H1 (cell line): Measurements from ENCODE around the gene PPP2R3A. TPM values are rescaled to one million over a fixed set of nuclear protein-coding genes. Genes with fewer than 3 reads are reported as not detected.

Experiments used
- EGR1 ChIP-seq: IDR thresholded peaks from 2 replicates; pipeline ENCODE4 v1.6.1; 2011; ENCODE audit warnings: low read depth, low read length, borderline replicate concordance
- SIX5 ChIP-seq: IDR thresholded peaks from 2 replicates; pipeline ENCODE4 v1.6.1; 2011; ENCODE audit warnings: mild to moderate bottlenecking, low read depth, low read length
- YY1 ChIP-seq: IDR thresholded peaks from 2 replicates; pipeline ENCODE4 v1.6.1; 2011; ENCODE audit warnings: low read depth, mild to moderate bottlenecking, low read length
- polyA plus RNA-seq, 7 experiments: library from polyadenylated mRNA; depleted of rRNA in 3 of 7; stranded (reverse) in 5 of 7; unstranded in 2 of 7; fragments of >200 nt in 5 of 7; fragments of 200-250 nt in 2 of 7; gene quantifications; 1 replicate in 5 of 7; 2 replicates in 1 of 7; 4 replicates in 1 of 7; pipeline versions ENCODE4 v1.2.1 to v1.2.3, GENCODE V29; 2011 to 2013; ENCODE audit warnings: missing spikeins in 2 of 7, mixed read lengths in 2 of 7
- total RNA-seq: library from RNA; stranded (reverse); fragmentation: NEBNext Ultra II Directional; extraction: Animal tissue kit (Norgen Biotek cat#: 25700); gene quantifications from 2 replicates; pipeline ENCODE4 v1.2.1, GENCODE V29; 2021
- TF ChIP-seq, protein P1 (sequence below): IDR thresholded peaks from 2 replicates; pipeline ENCODE4 v1.6.1; 2012; ENCODE audit warnings: inconsistent platforms
- TF ChIP-seq, protein P2 (sequence below): fragments of 300-600 bp; sonication (generic); IDR thresholded peaks from 2 replicates; pipeline ENCODE4 v1.7.1; 2012; ENCODE audit warnings: low read length, moderate library complexity, mild to moderate bottlenecking, inconsistent platforms; ENCODE audit not compliant: insufficient replicate concordance

Gene PPP2R3A
- total and polyA plus RNA-seq, 2 of the 8 experiments (the other 6 are each of a cell fraction or from before 2014, with no cell fraction given), result 4.1 to 15.2 TPM

DNA sequence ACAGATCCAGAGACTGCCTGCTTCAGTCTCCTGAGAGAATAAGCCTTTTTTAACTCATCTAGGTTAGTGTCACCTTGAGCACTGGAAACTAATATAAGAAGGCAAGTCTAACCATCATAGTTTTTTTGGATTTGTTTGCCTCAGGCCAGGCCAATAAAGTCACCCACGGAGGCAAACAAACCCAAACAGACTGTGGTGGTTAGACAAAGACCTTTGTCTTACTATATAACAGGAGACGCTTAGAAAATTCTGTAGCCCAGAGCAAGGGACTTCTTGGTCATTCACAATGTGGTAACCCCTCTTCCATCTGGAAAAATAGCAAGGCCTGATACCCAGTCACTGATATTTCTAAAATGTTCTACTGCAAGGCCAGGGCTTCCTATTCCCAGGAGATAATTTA, 45.3 kb upstream of the PPP2R3A start (continued):
- TF ChIP-seq, protein P1, sequence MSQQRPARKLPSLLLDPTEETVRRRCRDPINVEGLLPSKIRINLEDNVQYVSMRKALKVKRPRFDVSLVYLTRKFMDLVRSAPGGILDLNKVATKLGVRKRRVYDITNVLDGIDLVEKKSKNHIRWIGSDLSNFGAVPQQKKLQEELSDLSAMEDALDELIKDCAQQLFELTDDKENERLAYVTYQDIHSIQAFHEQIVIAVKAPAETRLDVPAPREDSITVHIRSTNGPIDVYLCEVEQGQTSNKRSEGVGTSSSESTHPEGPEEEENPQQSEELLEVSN, result no peak
- TF ChIP-seq SIX5 (no peak), EGR1 (no peak), YY1 (no peak)
- TF ChIP-seq, protein P2, sequence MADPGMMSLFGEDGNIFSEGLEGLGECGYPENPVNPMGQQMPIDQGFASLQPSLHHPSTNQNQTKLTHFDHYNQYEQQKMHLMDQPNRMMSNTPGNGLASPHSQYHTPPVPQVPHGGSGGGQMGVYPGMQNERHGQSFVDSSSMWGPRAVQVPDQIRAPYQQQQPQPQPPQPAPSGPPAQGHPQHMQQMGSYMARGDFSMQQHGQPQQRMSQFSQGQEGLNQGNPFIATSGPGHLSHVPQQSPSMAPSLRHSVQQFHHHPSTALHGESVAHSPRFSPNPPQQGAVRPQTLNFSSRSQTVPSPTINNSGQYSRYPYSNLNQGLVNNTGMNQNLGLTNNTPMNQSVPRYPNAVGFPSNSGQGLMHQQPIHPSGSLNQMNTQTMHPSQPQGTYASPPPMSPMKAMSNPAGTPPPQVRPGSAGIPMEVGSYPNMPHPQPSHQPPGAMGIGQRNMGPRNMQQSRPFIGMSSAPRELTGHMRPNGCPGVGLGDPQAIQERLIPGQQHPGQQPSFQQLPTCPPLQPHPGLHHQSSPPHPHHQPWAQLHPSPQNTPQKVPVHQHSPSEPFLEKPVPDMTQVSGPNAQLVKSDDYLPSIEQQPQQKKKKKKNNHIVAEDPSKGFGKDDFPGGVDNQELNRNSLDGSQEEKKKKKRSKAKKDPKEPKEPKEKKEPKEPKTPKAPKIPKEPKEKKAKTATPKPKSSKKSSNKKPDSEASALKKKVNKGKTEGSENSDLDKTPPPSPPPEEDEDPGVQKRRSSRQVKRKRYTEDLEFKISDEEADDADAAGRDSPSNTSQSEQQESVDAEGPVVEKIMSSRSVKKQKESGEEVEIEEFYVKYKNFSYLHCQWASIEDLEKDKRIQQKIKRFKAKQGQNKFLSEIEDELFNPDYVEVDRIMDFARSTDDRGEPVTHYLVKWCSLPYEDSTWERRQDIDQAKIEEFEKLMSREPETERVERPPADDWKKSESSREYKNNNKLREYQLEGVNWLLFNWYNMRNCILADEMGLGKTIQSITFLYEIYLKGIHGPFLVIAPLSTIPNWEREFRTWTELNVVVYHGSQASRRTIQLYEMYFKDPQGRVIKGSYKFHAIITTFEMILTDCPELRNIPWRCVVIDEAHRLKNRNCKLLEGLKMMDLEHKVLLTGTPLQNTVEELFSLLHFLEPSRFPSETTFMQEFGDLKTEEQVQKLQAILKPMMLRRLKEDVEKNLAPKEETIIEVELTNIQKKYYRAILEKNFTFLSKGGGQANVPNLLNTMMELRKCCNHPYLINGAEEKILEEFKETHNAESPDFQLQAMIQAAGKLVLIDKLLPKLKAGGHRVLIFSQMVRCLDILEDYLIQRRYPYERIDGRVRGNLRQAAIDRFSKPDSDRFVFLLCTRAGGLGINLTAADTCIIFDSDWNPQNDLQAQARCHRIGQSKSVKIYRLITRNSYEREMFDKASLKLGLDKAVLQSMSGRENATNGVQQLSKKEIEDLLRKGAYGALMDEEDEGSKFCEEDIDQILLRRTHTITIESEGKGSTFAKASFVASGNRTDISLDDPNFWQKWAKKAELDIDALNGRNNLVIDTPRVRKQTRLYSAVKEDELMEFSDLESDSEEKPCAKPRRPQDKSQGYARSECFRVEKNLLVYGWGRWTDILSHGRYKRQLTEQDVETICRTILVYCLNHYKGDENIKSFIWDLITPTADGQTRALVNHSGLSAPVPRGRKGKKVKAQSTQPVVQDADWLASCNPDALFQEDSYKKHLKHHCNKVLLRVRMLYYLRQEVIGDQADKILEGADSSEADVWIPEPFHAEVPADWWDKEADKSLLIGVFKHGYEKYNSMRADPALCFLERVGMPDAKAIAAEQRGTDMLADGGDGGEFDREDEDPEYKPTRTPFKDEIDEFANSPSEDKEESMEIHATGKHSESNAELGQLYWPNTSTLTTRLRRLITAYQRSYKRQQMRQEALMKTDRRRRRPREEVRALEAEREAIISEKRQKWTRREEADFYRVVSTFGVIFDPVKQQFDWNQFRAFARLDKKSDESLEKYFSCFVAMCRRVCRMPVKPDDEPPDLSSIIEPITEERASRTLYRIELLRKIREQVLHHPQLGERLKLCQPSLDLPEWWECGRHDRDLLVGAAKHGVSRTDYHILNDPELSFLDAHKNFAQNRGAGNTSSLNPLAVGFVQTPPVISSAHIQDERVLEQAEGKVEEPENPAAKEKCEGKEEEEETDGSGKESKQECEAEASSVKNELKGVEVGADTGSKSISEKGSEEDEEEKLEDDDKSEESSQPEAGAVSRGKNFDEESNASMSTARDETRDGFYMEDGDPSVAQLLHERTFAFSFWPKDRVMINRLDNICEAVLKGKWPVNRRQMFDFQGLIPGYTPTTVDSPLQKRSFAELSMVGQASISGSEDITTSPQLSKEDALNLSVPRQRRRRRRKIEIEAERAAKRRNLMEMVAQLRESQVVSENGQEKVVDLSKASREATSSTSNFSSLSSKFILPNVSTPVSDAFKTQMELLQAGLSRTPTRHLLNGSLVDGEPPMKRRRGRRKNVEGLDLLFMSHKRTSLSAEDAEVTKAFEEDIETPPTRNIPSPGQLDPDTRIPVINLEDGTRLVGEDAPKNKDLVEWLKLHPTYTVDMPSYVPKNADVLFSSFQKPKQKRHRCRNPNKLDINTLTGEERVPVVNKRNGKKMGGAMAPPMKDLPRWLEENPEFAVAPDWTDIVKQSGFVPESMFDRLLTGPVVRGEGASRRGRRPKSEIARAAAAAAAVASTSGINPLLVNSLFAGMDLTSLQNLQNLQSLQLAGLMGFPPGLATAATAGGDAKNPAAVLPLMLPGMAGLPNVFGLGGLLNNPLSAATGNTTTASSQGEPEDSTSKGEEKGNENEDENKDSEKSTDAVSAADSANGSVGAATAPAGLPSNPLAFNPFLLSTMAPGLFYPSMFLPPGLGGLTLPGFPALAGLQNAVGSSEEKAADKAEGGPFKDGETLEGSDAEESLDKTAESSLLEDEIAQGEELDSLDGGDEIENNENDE, result no peak
- TF ChIP-seq, all 59 proteins: peak for 0
